Chondrocyte (in vitro differentiated cells): ENCODE measurements around the gene TMEM255B. TPM values are rescaled to one million over a fixed set of nuclear protein-coding genes. Genes with fewer than 3 reads are reported as not detected.
"Not testable (repeated sequence)": the region's sequence is repeated elsewhere in the genome, so short reads cannot be mapped to it uniquely, and the experiment has no call there.

Experiments
- DNase-seq: peaks from one replicate; pipeline ENCODE4 v3.0.0; 2021; ENCODE audit warnings: mixed read lengths, low spot score
- H3K27ac Mint-ChIP-seq: one replicate; pipeline ENCODE4 v1.8.0; 2021; ENCODE audit warnings: mild to moderate bottlenecking, moderate library complexity, mixed read lengths; ENCODE audit not compliant: unreplicated experiment
- H3K27me3 Mint-ChIP-seq: 2 replicates; pipeline ENCODE4 v1.8.0; 2021; ENCODE audit warnings: low read depth, mixed read lengths
- H3K36me3 Mint-ChIP-seq: 2 replicates; pipeline ENCODE4 v1.8.0; 2021; ENCODE audit warnings: low read depth, mixed read lengths
- H3K4me1 Mint-ChIP-seq: 2 replicates; pipeline ENCODE4 v1.8.0; 2021; ENCODE audit warnings: low read depth, mild to moderate bottlenecking, mixed read lengths
- H3K4me3 Mint-ChIP-seq: one replicate; pipeline ENCODE4 v1.8.0; 2021; ENCODE audit warnings: mild to moderate bottlenecking, moderate library complexity, mixed read lengths; ENCODE audit not compliant: unreplicated experiment
- H3K9me3 Mint-ChIP-seq: 2 replicates; pipeline ENCODE4 v1.8.0; 2021; ENCODE audit warnings: low read depth, mixed read lengths
- CTCF ChIP-seq: fragments of 200-600 bp; sonication (generic); IDR thresholded peaks from 2 replicates; pipeline ENCODE4 v1.5.0; 2021; ENCODE audit warnings: antibody characterized with exemption, mild to moderate bottlenecking, moderate library complexity
- total RNA-seq: library from RNA; stranded (reverse); gene quantifications from 3 replicates; pipeline ENCODE4 v1.2.1, GENCODE V29; 2021

Gene TMEM255B
- total RNA-seq, 1 donor from 2014 or later = 5.2 TPM

- no peaks in the 10 kb centered on the region for H3K36me3 Mint-ChIP-seq
- no peak overlapping the region for H3K27ac Mint-ChIP-seq
- DNase-seq = peak; percentile 68
- no peak for TF ChIP-seq CTCF
- H3K9me3 Mint-ChIP-seq = no peaks in the 10 kb centered on the region
- peaks cover 4% of the 10 kb centered on the region for H3K27me3 Mint-ChIP-seq
- H3K4me3 Mint-ChIP-seq = no peak overlapping the region
- peaks cover 3% of the 10 kb centered on the region for H3K4me1 Mint-ChIP-seq
Measured at GRCh38 chr13:113744197-113745000, 14.6 kb upstream of the TMEM255B start.

GRCh38 chr13:113745059-113745458 lies 14.0 kb upstream of the TMEM255B start:
- Mint-ChIP-seq H3K27me3 (peaks cover 4% of the 10 kb centered on the region), H3K4me3 (no peak overlapping the region), H3K9me3 (no peaks in the 10 kb centered on the region), H3K27ac (no peak overlapping the region), H3K4me1 (peaks cover 3% of the 10 kb centered on the region), H3K36me3 (no peaks in the 10 kb centered on the region)
- no peak for TF ChIP-seq CTCF
- DNase-seq = no peak

- DNase-seq, H3K27ac Mint-ChIP-seq, H3K27me3 Mint-ChIP-seq, H3K9me3 Mint-ChIP-seq, H3K4me3 Mint-ChIP-seq, H3K36me3 Mint-ChIP-seq, H3K4me1 Mint-ChIP-seq: not testable (repeated sequence)
Measured at GRCh38 chr13:113745500-113746142, 13.4 kb upstream of the TMEM255B start.

- no peak for TF ChIP-seq CTCF
- DNase-seq = no peak
- no peaks in the 10 kb centered on the region for H3K36me3 Mint-ChIP-seq
- H3K4me1 Mint-ChIP-seq = peaks cover 3% of the 10 kb centered on the region
- no peaks in the 10 kb centered on the region for H3K9me3 Mint-ChIP-seq
- no peak overlapping the region for H3K27ac Mint-ChIP-seq
- H3K4me3 Mint-ChIP-seq = no peak overlapping the region
- no peaks in the 10 kb centered on the region for H3K27me3 Mint-ChIP-seq
Measured at GRCh38 chr13:113746143-113746525, 12.9 kb upstream of the TMEM255B start.

- Mint-ChIP-seq H3K4me1 (peaks cover 3% of the 10 kb centered on the region), H3K27me3 (no peaks in the 10 kb centered on the region), H3K27ac (no peak overlapping the region), H3K36me3 (no peaks in the 10 kb centered on the region), H3K4me3 (no peak overlapping the region), H3K9me3 (no peaks in the 10 kb centered on the region)
- no peak for TF ChIP-seq CTCF
- DNase-seq = no peak
Measured at GRCh38 chr13:113746671-113747070, 12.4 kb upstream of the TMEM255B start.
